ENCODE measurements around the gene CTXND1.
A peak's percentile ranks its signal among the peaks of the same experiment; 100 is the strongest.

The CTXND1 gene

DNA sequence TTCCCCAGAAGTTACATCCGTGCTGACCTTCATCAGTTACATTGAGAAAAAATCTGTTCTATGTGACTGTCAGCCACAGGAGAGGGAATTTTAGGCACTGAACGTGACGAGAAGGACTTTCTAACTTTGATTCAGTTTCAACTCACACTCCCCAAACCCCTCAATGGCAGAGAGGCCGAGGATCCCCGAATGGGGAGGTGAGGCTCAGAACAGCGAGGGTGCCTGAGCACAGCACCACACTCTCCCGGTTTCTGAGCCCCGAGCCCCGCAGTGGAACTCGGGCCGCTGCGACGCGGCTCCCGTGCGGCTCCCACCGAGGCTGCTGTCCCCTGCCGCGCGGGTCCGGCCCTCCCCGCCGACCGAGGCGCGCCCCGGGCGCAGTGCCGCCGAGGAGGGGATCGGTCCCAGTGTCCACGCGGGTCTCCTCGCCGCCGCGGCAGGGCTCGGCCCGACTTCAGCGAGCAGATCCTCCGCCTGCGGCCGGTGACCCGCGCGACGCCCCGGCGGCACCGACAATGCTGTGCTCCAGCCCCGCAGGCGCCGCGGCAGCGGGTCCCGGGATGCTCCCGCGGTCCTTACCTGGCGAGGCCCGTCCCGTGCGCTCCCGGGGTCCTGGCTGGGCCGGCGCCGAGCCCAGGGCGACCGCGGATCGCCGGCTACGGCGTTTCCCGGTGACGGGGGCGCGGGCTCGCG lies 439 bp downstream of the CTXND1 start:
- Histone ChIP-seq H3K14ac (ENCODE audit: low read length in 2 of 2) (no peak overlapping the region), H3K27ac (ENCODE audit: low read length, poor library complexity, severe bottlenecking) (no peak overlapping the region), H3K4me3 (ENCODE audit: insufficient read depth in 1 of 2, low read depth in 1 of 2, low read length in 2 of 2) (peak overlapping the region; percentile 44 to 56), H3K4ac (ENCODE audit: low read depth in 1 of 2, low read length in 2 of 2) (no peak overlapping the region), H4K8ac (ENCODE audit: low read length) (no peak overlapping the region), H3K9ac (ENCODE audit: low read length) (no peak overlapping the region), H4K91ac (ENCODE audit: low read length) (no peak overlapping the region), H3K27me3 (ENCODE audit: control insufficient read depth in 1 of 2, insufficient read depth in 1 of 2, low read length in 2 of 2) (peaks cover 61 to 98% of the 10 kb centered on the region in 2 experiments), H2AFZ (ENCODE audit: low read depth, low read length) (peak overlapping the region; percentile 42), H3K23ac (ENCODE audit: low read length in 2 of 2) (no peak overlapping the region), H3K36me3 (ENCODE audit: control insufficient read depth in 1 of 2, insufficient read depth in 2 of 2, low read depth in 1 of 2, low read length in 2 of 2) (no peaks in the 10 kb centered on the region), H3K9me3 (ENCODE audit: control insufficient read depth, low read length) (no peaks in the 10 kb centered on the region), H3K4me2 (ENCODE audit: low read length, poor library complexity, severe bottlenecking) (peak overlapping the region; percentile 100), H2BK5ac (ENCODE audit: low read depth, low read length, poor library complexity, severe bottlenecking) (no peak overlapping the region), H3K18ac (ENCODE audit: low read depth in 1 of 2, low read length in 2 of 2) (no peak overlapping the region), H2BK120ac (ENCODE audit: low read depth, low read length) (no peak overlapping the region), H2AK5ac (ENCODE audit: low read length, severe bottlenecking) (no peak overlapping the region), H3K4me1 (ENCODE audit: control insufficient read depth, insufficient read depth, low read depth, low read length) (peaks cover 9% of the 10 kb centered on the region), H2BK15ac (ENCODE audit: low read depth, poor library complexity, severe bottlenecking) (no peak overlapping the region), H3K79me1 (replicated peaks; ENCODE audit: low read length, poor library complexity, severe bottlenecking) (no peaks in the 10 kb centered on the region), H2BK12ac (ENCODE audit: low read length in 2 of 2) (no peak overlapping the region)
- no peak for DNase-seq
- 5% methylated on average over 35 of the region's 79 CpGs for WGBS

DNA sequence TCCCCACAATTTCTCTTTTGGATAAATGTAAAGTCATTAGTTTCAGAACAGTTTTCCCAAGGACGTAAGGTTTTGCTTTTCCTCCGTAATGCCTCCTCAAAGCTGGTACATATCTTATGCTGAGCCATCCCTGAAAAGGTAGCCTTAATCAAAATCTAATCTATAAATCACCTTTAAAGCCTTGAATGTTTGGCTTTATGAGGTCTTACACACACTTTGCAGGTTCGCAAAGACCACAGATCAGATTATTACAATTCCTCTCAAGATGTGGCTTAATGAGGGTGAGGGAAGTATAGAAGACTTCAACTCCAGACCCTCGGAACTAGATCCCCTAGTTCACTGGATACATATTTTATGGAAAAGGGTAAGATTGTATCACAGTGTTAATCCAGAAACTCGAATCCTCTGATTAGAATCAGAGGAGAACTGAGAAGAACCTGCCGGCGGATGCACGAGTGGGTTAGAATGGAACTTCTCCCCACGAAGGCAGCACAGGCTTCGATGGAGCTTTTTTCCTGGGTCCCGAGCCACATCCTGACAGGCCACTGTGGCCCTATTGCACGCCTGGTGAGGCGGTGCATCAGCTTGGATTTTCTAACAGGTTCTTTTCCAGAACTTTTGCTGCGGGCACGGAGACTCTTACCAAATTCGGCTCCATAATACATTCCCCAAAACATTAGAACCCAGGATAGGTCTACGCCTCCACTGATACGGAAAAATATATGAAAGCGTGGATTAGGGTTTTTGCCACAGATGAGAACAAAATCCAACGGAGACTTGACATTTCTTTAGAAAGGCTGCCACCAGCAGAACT lies 1.2 kb downstream of the CTXND1 start:
- H3K4me1 ChIP-seq (ENCODE audit: control insufficient read depth, insufficient read depth, low read depth, low read length) = peaks cover 9% of the 10 kb centered on the region
- H3K27me3 ChIP-seq (ENCODE audit: control insufficient read depth in 1 of 2, insufficient read depth in 1 of 2, low read length in 2 of 2) = peaks cover 62 to 99% of the 10 kb centered on the region in 2 experiments
- no peak overlapping the region for H2BK15ac ChIP-seq (ENCODE audit: low read depth, poor library complexity, severe bottlenecking)
- no peak overlapping the region for H4K8ac ChIP-seq (ENCODE audit: low read length)
- no peak overlapping the region for H3K23ac ChIP-seq (ENCODE audit: low read length in 2 of 2)
- 72% methylated on average over 17 of the region's 20 CpGs for WGBS
- H2BK120ac ChIP-seq (ENCODE audit: low read depth, low read length) = no peak overlapping the region
- no peak overlapping the region for H3K27ac ChIP-seq (ENCODE audit: low read length, poor library complexity, severe bottlenecking)
- H3K14ac ChIP-seq (ENCODE audit: low read length in 2 of 2) = no peak overlapping the region
- no peaks in the 10 kb centered on the region for H3K36me3 ChIP-seq (ENCODE audit: control insufficient read depth in 1 of 2, insufficient read depth in 2 of 2, low read depth in 1 of 2, low read length in 2 of 2)
- no peak overlapping the region for H2BK5ac ChIP-seq (ENCODE audit: low read depth, low read length, poor library complexity, severe bottlenecking)
- H4K91ac ChIP-seq (ENCODE audit: low read length) = no peak overlapping the region
- H3K79me1 ChIP-seq (replicated peaks; ENCODE audit: low read length, poor library complexity, severe bottlenecking) = no peaks in the 10 kb centered on the region
- no peak overlapping the region for H3K4ac ChIP-seq (ENCODE audit: low read depth in 1 of 2, low read length in 2 of 2)
- no peak overlapping the region for H2BK12ac ChIP-seq (ENCODE audit: low read length in 2 of 2)
- peak overlapping the region in 1 of 2 experiments; percentile 56 for H3K4me3 ChIP-seq (ENCODE audit: insufficient read depth in 1 of 2, low read depth in 1 of 2, low read length in 2 of 2)
- H3K4me2 ChIP-seq (ENCODE audit: low read length, poor library complexity, severe bottlenecking) = no peak overlapping the region
- H3K9ac ChIP-seq (ENCODE audit: low read length) = no peak overlapping the region
- H2AFZ ChIP-seq (ENCODE audit: low read depth, low read length) = no peak overlapping the region
- H3K18ac ChIP-seq (ENCODE audit: low read depth in 1 of 2, low read length in 2 of 2) = no peak overlapping the region
- H3K9me3 ChIP-seq (ENCODE audit: control insufficient read depth, low read length) = no peaks in the 10 kb centered on the region
- no peak overlapping the region for H2AK5ac ChIP-seq (ENCODE audit: low read length, severe bottlenecking)
- DNase-seq = no peak

DNA sequence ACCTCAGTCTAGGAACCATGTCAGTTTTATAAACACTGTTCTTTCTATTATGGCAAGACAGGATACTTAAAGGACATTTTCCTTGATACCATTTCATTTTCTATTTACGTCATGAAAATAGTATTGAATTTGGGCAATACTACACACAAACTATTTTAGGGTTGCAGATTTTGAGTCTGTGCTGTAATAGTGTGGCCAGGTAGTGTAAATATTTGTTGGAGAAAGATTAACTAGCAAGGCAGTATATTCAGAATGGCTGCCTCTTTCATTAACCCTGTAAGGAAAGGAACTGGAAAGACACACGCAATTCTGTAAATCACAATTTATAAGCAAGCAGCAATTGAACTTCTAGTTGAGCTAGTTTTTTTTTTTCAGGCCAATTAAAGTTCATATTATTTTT lies 2.0 kb downstream of the CTXND1 start:
- H3K4me1 ChIP-seq (ENCODE audit: control insufficient read depth, insufficient read depth, low read depth, low read length) = peaks cover 9% of the 10 kb centered on the region
- H2AFZ ChIP-seq (ENCODE audit: low read depth, low read length) = no peak overlapping the region
- no peak overlapping the region for H3K4ac ChIP-seq (ENCODE audit: low read depth in 1 of 2, low read length in 2 of 2)
- H3K79me1 ChIP-seq (replicated peaks; ENCODE audit: low read length, poor library complexity, severe bottlenecking) = no peaks in the 10 kb centered on the region
- H3K27ac ChIP-seq (ENCODE audit: low read length, poor library complexity, severe bottlenecking) = no peak overlapping the region
- WGBS = 100% methylated on average over 1 of the region's 2 CpGs
- H3K4me2 ChIP-seq (ENCODE audit: low read length, poor library complexity, severe bottlenecking) = no peak overlapping the region
- no peak overlapping the region for H4K8ac ChIP-seq (ENCODE audit: low read length)
- H2AK5ac ChIP-seq (ENCODE audit: low read length, severe bottlenecking) = no peak overlapping the region
- no peak overlapping the region for H4K91ac ChIP-seq (ENCODE audit: low read length)
- H2BK15ac ChIP-seq (ENCODE audit: low read depth, poor library complexity, severe bottlenecking) = no peak overlapping the region
- no peak overlapping the region for H2BK5ac ChIP-seq (ENCODE audit: low read depth, low read length, poor library complexity, severe bottlenecking)
- no peak overlapping the region for H3K18ac ChIP-seq (ENCODE audit: low read depth in 1 of 2, low read length in 2 of 2)
- H2BK120ac ChIP-seq (ENCODE audit: low read depth, low read length) = no peak overlapping the region
- no peak overlapping the region for H2BK12ac ChIP-seq (ENCODE audit: low read length in 2 of 2)
- DNase-seq = no peak
- no peak overlapping the region for H3K23ac ChIP-seq (ENCODE audit: low read length in 2 of 2)
- no peak overlapping the region for H3K14ac ChIP-seq (ENCODE audit: low read length in 2 of 2)
- H3K4me3 ChIP-seq (ENCODE audit: insufficient read depth in 1 of 2, low read depth in 1 of 2, low read length in 2 of 2) = no peak overlapping the region
- peaks cover 70 to 99% of the 10 kb centered on the region in 2 experiments for H3K27me3 ChIP-seq (ENCODE audit: control insufficient read depth in 1 of 2, insufficient read depth in 1 of 2, low read length in 2 of 2)
- H3K36me3 ChIP-seq (ENCODE audit: control insufficient read depth in 1 of 2, insufficient read depth in 2 of 2, low read depth in 1 of 2, low read length in 2 of 2) = no peaks in the 10 kb centered on the region
- H3K9ac ChIP-seq (ENCODE audit: low read length) = no peak overlapping the region
- no peaks in the 10 kb centered on the region for H3K9me3 ChIP-seq (ENCODE audit: control insufficient read depth, low read length)

DNA sequence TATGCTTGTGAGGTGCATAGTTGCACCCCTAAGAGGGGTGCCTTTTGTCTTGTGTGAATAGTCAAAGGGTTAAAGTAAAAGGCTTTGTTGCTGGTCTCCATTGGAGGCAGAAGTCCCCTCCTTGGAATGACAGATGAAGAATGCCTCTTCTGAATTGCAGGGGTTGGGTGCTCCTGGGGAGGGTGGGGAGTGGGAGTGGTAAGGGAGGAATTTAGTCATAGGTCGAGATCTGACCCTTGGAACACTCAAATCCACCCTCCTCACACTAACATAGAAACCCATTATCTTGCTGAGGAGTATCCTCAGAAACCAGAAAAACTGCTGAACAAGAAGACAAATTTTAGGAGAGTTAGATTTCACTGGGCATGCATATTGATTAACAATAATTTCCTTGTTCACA lies 4.7 kb downstream of the CTXND1 start:
- no peak overlapping the region for H3K14ac ChIP-seq (ENCODE audit: low read length in 2 of 2)
- H3K27ac ChIP-seq (ENCODE audit: low read length, poor library complexity, severe bottlenecking) = no peak overlapping the region
- no CpG with 5 or more reads among the region's 1 CpG for WGBS

More for the DNA sequence above, 4.7 kb downstream of the CTXND1 start:
- no peaks in the 10 kb centered on the region for H3K9me3 ChIP-seq (ENCODE audit: control insufficient read depth, low read length)
- no peak overlapping the region for H3K9ac ChIP-seq (ENCODE audit: low read length)
- DNase-seq = no peak
- no peak overlapping the region for H3K18ac ChIP-seq (ENCODE audit: low read depth in 1 of 2, low read length in 2 of 2)
- no peak overlapping the region for H4K8ac ChIP-seq (ENCODE audit: low read length)
- no peak overlapping the region for H3K4ac ChIP-seq (ENCODE audit: low read depth in 1 of 2, low read length in 2 of 2)
- H2AFZ ChIP-seq (ENCODE audit: low read depth, low read length) = no peak overlapping the region
- H3K36me3 ChIP-seq (ENCODE audit: control insufficient read depth in 1 of 2, insufficient read depth in 2 of 2, low read depth in 1 of 2, low read length in 2 of 2) = no peaks in the 10 kb centered on the region
- no peak overlapping the region for H2BK15ac ChIP-seq (ENCODE audit: low read depth, poor library complexity, severe bottlenecking)
- no peak overlapping the region for H2BK12ac ChIP-seq (ENCODE audit: low read length in 2 of 2)
- H4K91ac ChIP-seq (ENCODE audit: low read length) = no peak overlapping the region
- no peaks in the 10 kb centered on the region for H3K79me1 ChIP-seq (replicated peaks; ENCODE audit: low read length, poor library complexity, severe bottlenecking)
- no peak overlapping the region for H2AK5ac ChIP-seq (ENCODE audit: low read length, severe bottlenecking)
- no peak overlapping the region for H2BK120ac ChIP-seq (ENCODE audit: low read depth, low read length)
- peaks cover 79 to 97% of the 10 kb centered on the region in 2 experiments for H3K27me3 ChIP-seq (ENCODE audit: control insufficient read depth in 1 of 2, insufficient read depth in 1 of 2, low read length in 2 of 2)
- no peak overlapping the region for H3K23ac ChIP-seq (ENCODE audit: low read length in 2 of 2)
- H2BK5ac ChIP-seq (ENCODE audit: low read depth, low read length, poor library complexity, severe bottlenecking) = no peak overlapping the region
- H3K4me2 ChIP-seq (ENCODE audit: low read length, poor library complexity, severe bottlenecking) = no peak overlapping the region
- H3K4me1 ChIP-seq (ENCODE audit: control insufficient read depth, insufficient read depth, low read depth, low read length) = peaks cover 9% of the 10 kb centered on the region
- no peak overlapping the region for H3K4me3 ChIP-seq (ENCODE audit: insufficient read depth in 1 of 2, low read depth in 1 of 2, low read length in 2 of 2)

Data from mesenchymal stem cell (in vitro differentiated cells and primary cell).